LNCAP (cell line): ENCODE data around the gene NRSN2.

Experiments used
- TF ChIP-seq, protein P1 (sequence below): fragments of 450-650 bp; IDR thresholded peaks from 2 replicates; pipeline ENCODE4 v1.5.1; 2017; ENCODE audit warnings: mild to moderate bottlenecking

The NRSN2 gene

DNA sequence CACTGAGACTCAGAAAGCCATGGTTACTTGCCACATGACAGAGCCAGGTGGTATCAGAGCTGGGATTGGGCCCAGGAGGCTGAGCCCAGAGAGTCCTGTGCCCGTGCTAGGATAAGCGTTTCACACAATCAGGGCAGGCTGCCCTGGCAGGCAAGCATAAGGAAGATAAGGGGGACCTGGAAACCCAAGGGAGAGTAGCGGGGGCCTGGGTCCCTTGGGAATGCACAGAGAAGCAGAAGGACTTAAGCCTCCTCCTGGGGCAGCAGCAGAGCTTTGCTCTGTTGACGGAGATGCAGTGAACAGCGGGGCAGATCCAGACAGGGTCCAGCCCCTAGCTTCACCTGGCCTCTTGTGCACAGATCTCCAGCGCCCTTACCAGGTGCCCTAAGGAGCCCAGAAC, 42.3 kb downstream of the NRSN2 start:
- TF ChIP-seq, protein P1, sequence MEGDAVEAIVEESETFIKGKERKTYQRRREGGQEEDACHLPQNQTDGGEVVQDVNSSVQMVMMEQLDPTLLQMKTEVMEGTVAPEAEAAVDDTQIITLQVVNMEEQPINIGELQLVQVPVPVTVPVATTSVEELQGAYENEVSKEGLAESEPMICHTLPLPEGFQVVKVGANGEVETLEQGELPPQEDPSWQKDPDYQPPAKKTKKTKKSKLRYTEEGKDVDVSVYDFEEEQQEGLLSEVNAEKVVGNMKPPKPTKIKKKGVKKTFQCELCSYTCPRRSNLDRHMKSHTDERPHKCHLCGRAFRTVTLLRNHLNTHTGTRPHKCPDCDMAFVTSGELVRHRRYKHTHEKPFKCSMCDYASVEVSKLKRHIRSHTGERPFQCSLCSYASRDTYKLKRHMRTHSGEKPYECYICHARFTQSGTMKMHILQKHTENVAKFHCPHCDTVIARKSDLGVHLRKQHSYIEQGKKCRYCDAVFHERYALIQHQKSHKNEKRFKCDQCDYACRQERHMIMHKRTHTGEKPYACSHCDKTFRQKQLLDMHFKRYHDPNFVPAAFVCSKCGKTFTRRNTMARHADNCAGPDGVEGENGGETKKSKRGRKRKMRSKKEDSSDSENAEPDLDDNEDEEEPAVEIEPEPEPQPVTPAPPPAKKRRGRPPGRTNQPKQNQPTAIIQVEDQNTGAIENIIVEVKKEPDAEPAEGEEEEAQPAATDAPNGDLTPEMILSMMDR, result no peak

DNA sequence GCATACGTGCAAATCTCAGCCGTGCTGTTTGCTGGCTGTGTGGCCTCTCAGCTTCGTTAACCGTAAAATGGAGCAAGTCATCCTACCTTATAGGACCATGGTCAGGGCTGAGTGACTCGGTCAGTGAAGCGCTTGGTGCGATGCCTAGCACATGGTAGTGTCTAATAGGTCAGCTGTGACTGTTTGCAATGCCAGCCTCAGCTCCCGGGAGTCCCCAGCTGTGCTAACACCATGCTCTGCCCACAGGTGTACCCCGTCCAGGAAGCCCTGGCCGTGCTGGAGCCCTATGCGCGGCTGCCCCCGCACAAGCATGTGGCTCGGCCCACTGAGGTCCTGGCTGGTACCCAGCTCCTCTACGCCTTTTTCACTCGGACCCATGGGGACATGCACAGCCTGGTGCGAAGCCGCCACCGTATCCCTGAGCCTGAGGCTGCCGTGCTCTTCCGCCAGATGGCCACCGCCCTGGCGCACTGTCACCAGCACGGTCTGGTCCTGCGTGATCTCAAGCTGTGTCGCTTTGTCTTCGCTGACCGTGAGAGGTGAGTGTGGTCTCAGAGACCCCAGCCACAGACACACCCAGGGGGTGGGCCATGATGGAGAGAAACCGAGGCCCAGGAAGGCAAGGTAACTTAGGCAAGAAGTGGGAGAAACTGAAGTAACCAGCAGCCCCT, 44.3 kb downstream of the NRSN2 start:
- TF ChIP-seq, protein P1, result no peak

DNA sequence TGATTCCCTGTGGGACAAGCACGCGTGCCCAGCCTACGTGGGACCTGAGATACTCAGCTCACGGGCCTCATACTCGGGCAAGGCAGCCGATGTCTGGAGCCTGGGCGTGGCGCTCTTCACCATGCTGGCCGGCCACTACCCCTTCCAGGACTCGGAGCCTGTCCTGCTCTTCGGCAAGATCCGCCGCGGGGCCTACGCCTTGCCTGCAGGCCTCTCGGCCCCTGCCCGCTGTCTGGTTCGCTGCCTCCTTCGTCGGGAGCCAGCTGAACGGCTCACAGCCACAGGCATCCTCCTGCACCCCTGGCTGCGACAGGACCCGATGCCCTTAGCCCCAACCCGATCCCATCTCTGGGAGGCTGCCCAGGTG, 49.3 kb downstream of the NRSN2 start:
- TF ChIP-seq, protein P1, result no peak

DNA sequence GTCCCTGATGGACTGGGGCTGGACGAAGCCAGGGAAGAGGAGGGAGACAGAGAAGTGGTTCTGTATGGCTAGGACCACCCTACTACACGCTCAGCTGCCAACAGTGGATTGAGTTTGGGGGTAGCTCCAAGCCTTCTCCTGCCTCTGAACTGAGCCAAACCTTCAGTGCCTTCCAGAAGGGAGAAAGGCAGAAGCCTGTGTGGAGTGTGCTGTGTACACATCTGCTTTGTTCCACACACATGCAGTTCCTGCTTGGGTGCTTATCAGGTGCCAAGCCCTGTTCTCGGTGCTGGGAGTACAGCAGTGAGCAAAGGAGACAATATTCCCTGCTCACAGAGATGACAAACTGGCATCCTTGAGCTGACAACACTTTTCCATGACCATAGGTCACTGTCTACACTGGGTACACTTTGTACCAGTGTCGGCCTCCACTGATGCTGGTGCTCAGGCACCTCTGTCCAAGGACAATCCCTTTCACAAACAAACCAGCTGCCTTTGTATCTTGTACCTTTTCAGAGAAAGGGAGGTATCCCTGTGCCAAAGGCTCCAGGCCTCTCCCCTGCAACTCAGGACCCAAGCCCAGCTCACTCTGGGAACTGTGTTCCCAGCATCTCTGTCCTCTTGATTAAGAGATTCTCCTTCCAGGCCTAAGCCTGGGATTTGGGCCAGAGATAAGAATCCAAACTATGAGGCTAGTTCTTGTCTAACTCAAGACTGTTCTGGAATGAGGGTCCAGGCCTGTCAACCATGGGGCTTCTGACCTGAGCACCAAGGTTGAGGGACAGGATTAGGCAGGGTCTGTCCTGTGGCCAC, 49.9 kb downstream of the NRSN2 start:
- TF ChIP-seq, protein P1, result no peak

DNA sequence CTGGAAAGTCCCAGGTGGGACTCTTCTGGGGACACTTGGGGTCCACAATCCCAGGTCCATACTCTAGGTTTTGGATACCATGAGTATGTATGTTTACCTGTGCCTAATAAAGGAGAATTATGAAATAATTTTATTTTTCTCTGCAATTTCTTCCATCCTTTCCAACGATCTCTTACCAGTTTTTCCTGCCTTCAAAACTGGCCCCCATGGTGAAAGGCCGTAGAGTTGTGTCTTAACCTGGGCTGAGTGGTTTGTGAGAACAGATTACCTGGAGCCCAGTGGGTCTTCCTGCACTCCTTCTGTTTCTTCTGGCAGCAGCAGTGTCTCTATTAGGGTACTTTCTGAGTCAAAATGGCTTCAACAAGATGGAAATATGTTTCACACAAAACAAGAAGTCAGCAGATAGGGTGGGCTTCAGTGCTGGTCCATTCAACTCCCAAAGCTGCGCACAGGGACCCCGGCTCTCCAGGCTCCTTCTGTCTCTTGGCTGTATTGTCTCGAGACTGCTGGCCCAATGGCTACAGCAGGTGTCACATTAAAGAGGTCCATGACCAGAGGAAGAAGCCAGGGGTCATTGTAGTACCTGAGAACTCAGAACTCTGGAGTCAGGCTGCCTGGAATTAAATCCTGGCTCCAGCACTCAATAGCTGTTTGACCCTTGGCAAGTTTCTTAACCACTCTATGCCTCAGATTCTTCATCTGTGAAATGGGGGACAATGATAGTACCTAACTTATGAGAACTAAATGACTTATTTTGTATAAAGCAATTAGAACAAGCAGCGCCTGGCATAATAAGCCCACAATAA, 50.7 kb downstream of the NRSN2 start:
- TF ChIP-seq, protein P1, result no peak

DNA sequence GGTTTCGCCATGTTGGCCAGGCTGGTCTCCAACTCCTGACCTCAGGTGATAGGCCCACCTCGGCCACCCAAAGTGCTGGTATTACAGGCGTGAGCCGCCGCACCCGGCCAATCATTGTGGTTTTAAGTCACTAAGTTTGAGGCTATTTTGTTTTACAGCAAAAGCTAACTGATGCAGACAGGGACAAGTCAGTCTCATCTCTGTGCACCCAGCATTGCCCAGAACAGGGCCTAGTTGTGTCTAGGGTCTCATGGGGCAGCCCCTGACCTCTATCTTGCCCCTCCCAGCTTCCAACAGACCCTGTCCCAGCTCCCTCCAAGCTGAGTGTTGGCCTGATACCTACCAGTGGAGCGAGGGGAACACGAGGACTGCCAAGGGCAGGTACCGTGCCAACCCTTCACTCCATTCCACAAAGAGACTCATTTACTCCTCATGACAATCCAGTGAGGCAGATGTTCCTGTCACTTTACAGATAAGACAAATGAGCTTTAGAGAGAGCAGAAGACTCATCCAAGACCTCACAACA, 52.3 kb downstream of the NRSN2 start:
- TF ChIP-seq, protein P1, result no peak

DNA sequence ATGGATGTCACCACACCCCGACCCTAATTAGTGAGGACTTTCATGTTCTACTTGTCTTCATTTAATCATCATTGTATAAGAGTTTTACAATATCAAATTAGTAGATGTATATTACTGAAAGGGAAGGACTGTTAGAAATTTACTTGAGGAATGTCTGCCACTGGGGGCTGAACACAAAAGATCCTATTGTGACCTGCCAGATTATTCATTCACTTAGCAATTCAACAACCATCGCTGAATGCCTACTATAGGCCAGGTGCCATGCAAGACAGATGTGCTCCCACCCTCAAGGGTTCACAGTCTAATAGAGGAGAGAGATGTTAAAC, 53.2 kb downstream of the NRSN2 start:
- TF ChIP-seq, protein P1, result no peak
